ENCODE data around the gene SLC2A13. TPM values are rescaled to one million over a fixed set of nuclear protein-coding genes. Genes with fewer than 3 reads are reported as not detected.

Gene SLC2A13
- total RNA-seq, 4 donors from 2014 or later, result 9.1 to 63.4 (median 33.1) TPM

- no peaks in the 10 kb centered on the region for H3K27me3 ChIP-seq
- H3K27ac ChIP-seq, result peak overlapping the region in 1 of 4 donors; percentile 16
- no peaks in the 10 kb centered on the region for H3K9me3 ChIP-seq
- DNase-seq, result no peak
- TF ChIP-seq CTCF (IDR thresholded peaks at IDR 0.05), result no peak
- no peak for TF ChIP-seq POLR2A (IDR thresholded peaks at IDR 0.05)
- H3K4me1 ChIP-seq, result peaks cover 0 to 16% (median 2%) of the 10 kb centered on the region in 4 donors
- no peaks in the 10 kb centered on the region for H3K36me3 ChIP-seq
- peak overlapping the region in 3 of 4 donors; percentile 10 to 23 (median 20) for H3K4me3 ChIP-seq
Measured at GRCh38 chr12:40011775-40012129, 94.1 kb downstream of the SLC2A13 start.

GRCh38 chr12:40010899-40011774 lies 94.7 kb downstream of the SLC2A13 start:
- Histone ChIP-seq H3K27me3 (no peaks in the 10 kb centered on the region), H3K9me3 (no peaks in the 10 kb centered on the region), H3K36me3 (no peaks in the 10 kb centered on the region), H3K4me3 (peak overlapping the region; percentile 4 to 23 (median 15)), H3K27ac (peak overlapping the region in 1 of 4 donors; percentile 16), H3K4me1 (peaks cover 0 to 10% (median 2%) of the 10 kb centered on the region in 4 donors)
- DNase-seq, result peak in 2 of 3 donors; percentile 55 to 84
- TF ChIP-seq POLR2A (IDR thresholded peaks at IDR 0.05), result no peak
- peak; percentile 55 to 91 (median 87) for TF ChIP-seq CTCF (IDR thresholded peaks at IDR 0.05)

DNA sequence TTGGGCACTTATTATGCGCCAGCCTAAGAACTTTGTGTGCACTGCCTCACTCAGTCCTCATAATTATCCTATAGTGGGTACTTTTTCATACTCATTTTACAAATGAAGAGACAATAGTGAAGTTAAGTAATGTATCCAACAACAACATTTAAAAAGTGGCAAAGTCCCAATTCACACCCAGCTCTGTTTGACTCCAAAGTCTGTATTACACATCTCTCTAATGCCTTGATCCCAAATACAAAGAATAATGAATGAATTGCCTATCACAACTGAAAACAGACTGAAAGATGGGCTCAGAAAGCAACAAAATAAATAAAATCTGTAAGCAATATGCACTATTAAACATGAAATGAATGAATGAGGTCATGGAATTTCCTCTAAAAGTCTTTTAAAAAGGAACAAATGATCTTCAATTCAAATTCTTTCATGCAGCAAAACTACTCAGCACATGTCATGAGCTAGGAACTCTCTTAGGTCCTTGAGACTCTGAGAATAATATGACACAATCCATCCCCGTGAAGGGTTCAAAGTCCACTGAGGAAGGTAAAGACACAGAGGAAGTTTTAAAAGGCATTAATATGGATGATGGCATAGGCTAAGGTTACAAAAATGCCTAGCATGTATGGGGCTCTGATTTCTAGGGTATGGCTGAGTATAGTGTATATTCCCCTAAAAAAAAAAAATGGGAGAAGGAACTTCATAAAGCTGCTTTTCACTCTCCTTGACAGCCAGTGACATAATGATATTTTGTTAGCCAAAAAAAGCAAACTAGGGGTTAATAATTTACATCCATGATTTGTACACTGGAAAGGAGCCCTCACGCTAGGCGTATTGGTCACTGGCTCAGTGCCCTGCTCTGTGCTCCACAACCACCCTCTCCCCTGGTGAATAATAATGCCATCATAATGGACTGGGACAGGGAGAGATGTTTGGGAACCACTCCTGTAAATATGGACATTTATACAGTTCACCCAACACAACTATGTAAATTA lies 103.4 kb downstream of the SLC2A13 start:
- Histone ChIP-seq H3K9me3 (peaks cover 0 to 8% (median 0%) of the 10 kb centered on the region in 4 donors), H3K4me3 (no peak overlapping the region), H3K36me3 (no peaks in the 10 kb centered on the region), H3K27ac (no peak overlapping the region), H3K27me3 (no peaks in the 10 kb centered on the region), H3K4me1 (peaks cover 0 to 4% (median 0%) of the 10 kb centered on the region in 4 donors)
- DNase-seq, result peak in 1 of 3 donors; percentile 51
- TF ChIP-seq POLR2A (IDR thresholded peaks at IDR 0.05) (no peak), CTCF (IDR thresholded peaks at IDR 0.05) (no peak)

GRCh38 chr12:40001406-40001805 lies 104.5 kb downstream of the SLC2A13 start:
- Histone ChIP-seq H3K4me1 (peaks cover 0 to 4% (median 0%) of the 10 kb centered on the region in 4 donors), H3K27me3 (no peaks in the 10 kb centered on the region), H3K9me3 (peaks cover 0 to 8% (median 0%) of the 10 kb centered on the region in 4 donors), H3K36me3 (no peaks in the 10 kb centered on the region), H3K27ac (no peak overlapping the region), H3K4me3 (no peak overlapping the region)
- no peak for TF ChIP-seq CTCF (IDR thresholded peaks at IDR 0.05)
- no peak for TF ChIP-seq POLR2A (IDR thresholded peaks at IDR 0.05)
- no peak for DNase-seq

GRCh38 chr12:40000884-40001283 lies 105.0 kb downstream of the SLC2A13 start:
- no peak for TF ChIP-seq POLR2A (IDR thresholded peaks at IDR 0.05)
- TF ChIP-seq CTCF (IDR thresholded peaks at IDR 0.05), result no peak
- DNase-seq, result no peak
- peaks cover 0 to 4% (median 0%) of the 10 kb centered on the region in 4 donors for H3K4me1 ChIP-seq
- no peaks in the 10 kb centered on the region for H3K36me3 ChIP-seq
- H3K27me3 ChIP-seq, result no peaks in the 10 kb centered on the region
- peaks cover 0 to 8% (median 0%) of the 10 kb centered on the region in 4 donors for H3K9me3 ChIP-seq
- H3K4me3 ChIP-seq, result no peak overlapping the region
- no peak overlapping the region for H3K27ac ChIP-seq
